Mesenchymal stem cell (in vitro differentiated cells and primary cell): ENCODE measurements around the gene KCNN3.

Experiments used
- DNase-seq: peaks from one replicate; pipeline ENCODE4 v3.0.0-alpha.2; 2013
- H2AFZ ChIP-seq: one replicate; pipeline ENCODE4 v1.6.1; 2013; ENCODE audit warnings: low read depth, mild to moderate bottlenecking, control low read depth, inconsistent platforms, low read length, moderate library complexity
- H2AK5ac ChIP-seq: 2 replicates; pipeline ENCODE4 v1.6.1; 2013; ENCODE audit warnings: low read length, moderate library complexity, mild to moderate bottlenecking, inconsistent platforms; ENCODE audit not compliant: severe bottlenecking
- H2BK120ac ChIP-seq: one replicate; pipeline ENCODE4 v1.6.1; 2013; ENCODE audit warnings: low read depth, mild to moderate bottlenecking, inconsistent platforms, low read length, moderate library complexity
- H2BK12ac ChIP-seq, 2 experiments: one replicate each; pipeline ENCODE4 v1.6.1; 2013; ENCODE audit warnings: inconsistent platforms in 2 of 2, low read length in 2 of 2, mild to moderate bottlenecking in 2 of 2, moderate library complexity in 2 of 2, control low read depth in 1 of 2
- H2BK15ac ChIP-seq: one replicate; pipeline ENCODE4 v1.6.1; 2013; ENCODE audit warnings: mild to moderate bottlenecking, low read depth, inconsistent platforms; ENCODE audit not compliant: poor library complexity, severe bottlenecking
- H2BK5ac ChIP-seq: 2 replicates; pipeline ENCODE4 v1.6.1; 2013; ENCODE audit warnings: low read depth, mild to moderate bottlenecking, low read length, control low read depth, inconsistent platforms; ENCODE audit not compliant: poor library complexity, severe bottlenecking
- H3K14ac ChIP-seq, 2 experiments: one replicate each; pipeline ENCODE4 v1.6.1; 2013; ENCODE audit warnings: inconsistent platforms in 2 of 2, low read length in 2 of 2, control low read depth in 1 of 2, mild to moderate bottlenecking in 1 of 2, moderate library complexity in 1 of 2
- H3K18ac ChIP-seq, 2 experiments: one replicate each; pipeline ENCODE4 v1.6.1; 2013; ENCODE audit warnings: inconsistent platforms in 2 of 2, low read length in 2 of 2, control low read depth in 1 of 2, low read depth in 1 of 2, mild to moderate bottlenecking in 1 of 2
- H3K23ac ChIP-seq, 2 experiments: one replicate each; pipeline ENCODE4 v1.6.1; 2013; ENCODE audit warnings: inconsistent platforms in 2 of 2, low read length in 2 of 2, mild to moderate bottlenecking in 2 of 2, moderate library complexity in 2 of 2, control low read depth in 1 of 2
- H3K27ac ChIP-seq: 2 replicates; pipeline ENCODE4 v1.5.1; 2013; ENCODE audit warnings: mild to moderate bottlenecking, moderate library complexity, low read length, control low read depth, inconsistent platforms; ENCODE audit not compliant: poor library complexity, severe bottlenecking
- H3K27me3 ChIP-seq, 2 experiments: 2 replicates each; pipeline versions ENCODE4 v1.6.1 to v1.7.0; 2013; ENCODE audit warnings: low read length in 2 of 2, mild to moderate bottlenecking in 2 of 2, moderate library complexity in 2 of 2, control low read depth in 1 of 2, inconsistent platforms in 1 of 2; ENCODE audit not compliant: control insufficient read depth in 1 of 2, insufficient read depth in 1 of 2
- H3K36me3 ChIP-seq, 2 experiments: 2 replicates each; pipeline versions ENCODE4 v1.6.1 to v1.7.0; 2013; ENCODE audit warnings: low read length in 2 of 2, control low read depth in 1 of 2, inconsistent platforms in 1 of 2, low read depth in 1 of 2, mild to moderate bottlenecking in 1 of 2; ENCODE audit not compliant: insufficient read depth in 2 of 2, control insufficient read depth in 1 of 2
- H3K4ac ChIP-seq, 2 experiments: one replicate each; pipeline ENCODE4 v1.6.1; 2013; ENCODE audit warnings: inconsistent platforms in 2 of 2, low read length in 2 of 2, mild to moderate bottlenecking in 2 of 2, moderate library complexity in 2 of 2, control low read depth in 1 of 2, low read depth in 1 of 2
- H3K4me1 ChIP-seq: 2 replicates; pipeline ENCODE4 v1.6.1; 2013; ENCODE audit warnings: low read depth, low read length, control low read depth; ENCODE audit not compliant: control insufficient read depth, insufficient read depth
- H3K4me2 ChIP-seq: 2 replicates; pipeline ENCODE4 v1.6.1; 2013; ENCODE audit warnings: low read length, mild to moderate bottlenecking, inconsistent platforms; ENCODE audit not compliant: poor library complexity, severe bottlenecking
- H3K4me3 ChIP-seq, 2 experiments: 2 replicates each; pipeline versions ENCODE4 v1.5.1 to v1.7.0; 2013; ENCODE audit warnings: low read length in 2 of 2, mild to moderate bottlenecking in 2 of 2, control low read depth in 1 of 2, low read depth in 1 of 2; ENCODE audit not compliant: insufficient read depth in 1 of 2
- H3K79me1 ChIP-seq: replicated peaks from 2 replicates; pipeline ENCODE4 v1.6.1; 2013; ENCODE audit warnings: mild to moderate bottlenecking, control low read depth, low read length, inconsistent platforms; ENCODE audit not compliant: poor library complexity, severe bottlenecking
- H3K9ac ChIP-seq: 2 replicates; pipeline ENCODE4 v1.7.0; 2013; ENCODE audit warnings: mild to moderate bottlenecking, low read length, moderate library complexity
- H3K9me3 ChIP-seq: 2 replicates; pipeline ENCODE4 v1.7.0; 2013; ENCODE audit warnings: mild to moderate bottlenecking, low read length; ENCODE audit not compliant: control insufficient read depth
- H4K8ac ChIP-seq: one replicate; pipeline ENCODE4 v1.6.1; 2013; ENCODE audit warnings: inconsistent platforms, mild to moderate bottlenecking, low read length, moderate library complexity
- H4K91ac ChIP-seq: one replicate; pipeline ENCODE4 v1.6.1; 2013; ENCODE audit warnings: mild to moderate bottlenecking, low read length, inconsistent platforms
- WGBS: methylation state at CpG from one replicate; pipeline ENCODE4 v1.1.7; 2013; ENCODE audit warnings: mixed read lengths; 5-methylcytosine and 5-hydroxymethylcytosine counted together

Gene KCNN3

GRCh38 chr1:154780541-154780940 is 89.5 kb downstream of the KCNN3 start:
- peaks cover 60 to 67% of the 10 kb centered on the region in 2 experiments for H3K27me3 ChIP-seq
- H3K4me1 ChIP-seq = no peaks in the 10 kb centered on the region
- no peak overlapping the region for H3K14ac ChIP-seq
- peaks cover 5% of the 10 kb centered on the region for H3K9me3 ChIP-seq
- no peak overlapping the region for H3K18ac ChIP-seq
- H2BK12ac ChIP-seq = no peak overlapping the region
- no peak for DNase-seq
- H3K36me3 ChIP-seq = no peaks in the 10 kb centered on the region
- H3K23ac ChIP-seq = no peak overlapping the region
- no peak overlapping the region for H2BK15ac ChIP-seq
- no peak overlapping the region for H3K4ac ChIP-seq
- H3K27ac ChIP-seq = no peak overlapping the region
- H3K79me1 ChIP-seq = no peaks in the 10 kb centered on the region
- H2BK5ac ChIP-seq = no peak overlapping the region
- H2AK5ac ChIP-seq = no peak overlapping the region
- 88% methylated on average over 3 of the region's 3 CpGs for WGBS
- no peak overlapping the region for H4K91ac ChIP-seq
- H3K9ac ChIP-seq = no peak overlapping the region
- no peak overlapping the region for H2BK120ac ChIP-seq
- no peak overlapping the region for H3K4me3 ChIP-seq
- H3K4me2 ChIP-seq = no peak overlapping the region
- no peak overlapping the region for H4K8ac ChIP-seq
- no peak overlapping the region for H2AFZ ChIP-seq

- H2BK15ac ChIP-seq = no peak overlapping the region
- no peak for DNase-seq
- H3K18ac ChIP-seq = no peak overlapping the region
- no peak overlapping the region for H3K4ac ChIP-seq
- no peak overlapping the region for H3K9ac ChIP-seq
- H3K9me3 ChIP-seq = peaks cover 5% of the 10 kb centered on the region
- H2AK5ac ChIP-seq = no peak overlapping the region
- H4K91ac ChIP-seq = no peak overlapping the region
- no peak overlapping the region for H2BK12ac ChIP-seq
- H2AFZ ChIP-seq = no peak overlapping the region
- no peak overlapping the region for H3K23ac ChIP-seq
- no peak overlapping the region for H3K4me3 ChIP-seq
- H3K4me2 ChIP-seq = no peak overlapping the region
- no peaks in the 10 kb centered on the region for H3K79me1 ChIP-seq
- H4K8ac ChIP-seq = no peak overlapping the region
- H2BK5ac ChIP-seq = no peak overlapping the region
- WGBS = 80% methylated on average over 9 of the region's 9 CpGs
- no peaks in the 10 kb centered on the region for H3K4me1 ChIP-seq
- H3K14ac ChIP-seq = peak overlapping the region in 1 of 2 experiments; percentile 49
- peaks cover 54 to 71% of the 10 kb centered on the region in 2 experiments for H3K27me3 ChIP-seq
- H2BK120ac ChIP-seq = no peak overlapping the region
- no peaks in the 10 kb centered on the region for H3K36me3 ChIP-seq
- H3K27ac ChIP-seq = no peak overlapping the region
Measured at GRCh38 chr1:154779551-154780189, 90.4 kb downstream of the KCNN3 start.

- Histone ChIP-seq H3K4me1 (no peaks in the 10 kb centered on the region), H2BK12ac (no peak overlapping the region), H3K27ac (no peak overlapping the region), H4K91ac (no peak overlapping the region), H2BK5ac (no peak overlapping the region), H3K9ac (no peak overlapping the region), H3K9me3 (peaks cover 5% of the 10 kb centered on the region), H3K4me3 (no peak overlapping the region), H4K8ac (no peak overlapping the region), H3K14ac (no peak overlapping the region), H3K4me2 (no peak overlapping the region), H3K36me3 (no peaks in the 10 kb centered on the region), H2AFZ (no peak overlapping the region), H2AK5ac (no peak overlapping the region), H3K27me3 (peaks cover 54 to 72% of the 10 kb centered on the region in 2 experiments), H3K18ac (no peak overlapping the region), H2BK120ac (no peak overlapping the region), H3K4ac (no peak overlapping the region), H3K79me1 (no peaks in the 10 kb centered on the region), H2BK15ac (no peak overlapping the region), H3K23ac (no peak overlapping the region)
- no peak for DNase-seq
- 100% methylated on average over 2 of the region's 3 CpGs for WGBS
Measured at GRCh38 chr1:154778944-154779343, 91.1 kb downstream of the KCNN3 start.

- Histone ChIP-seq H3K9me3 (peaks cover 5% of the 10 kb centered on the region), H3K9ac (no peak overlapping the region), H3K36me3 (no peaks in the 10 kb centered on the region), H3K4me3 (no peak overlapping the region), H3K14ac (no peak overlapping the region), H4K91ac (no peak overlapping the region), H3K79me1 (no peaks in the 10 kb centered on the region), H4K8ac (no peak overlapping the region), H2AK5ac (no peak overlapping the region), H3K27ac (no peak overlapping the region), H3K4ac (no peak overlapping the region), H3K4me1 (no peaks in the 10 kb centered on the region), H2BK120ac (no peak overlapping the region), H3K18ac (no peak overlapping the region), H3K27me3 (peaks cover 54 to 72% of the 10 kb centered on the region in 2 experiments), H2AFZ (no peak overlapping the region), H3K4me2 (no peak overlapping the region), H3K23ac (no peak overlapping the region), H2BK5ac (no peak overlapping the region), H2BK15ac (no peak overlapping the region), H2BK12ac (no peak overlapping the region)
- DNase-seq = no peak
- 87% methylated on average over 2 of the region's 2 CpGs for WGBS
Measured at GRCh38 chr1:154778275-154778674, 91.8 kb downstream of the KCNN3 start.
